H1 (cell line): Measurements from ENCODE around the gene SIK3. TPM values are rescaled to one million over a fixed set of nuclear protein-coding genes. Genes with fewer than 3 reads are reported as not detected.

Experiments
- CTCF ChIA-PET: fragments of 300-600 bp; sonication (Branson Sonifier 250); formaldehyde crosslinking; loops from one replicate; lab custom pipeline; 2021; ENCODE audit not compliant: partially characterized antibody; lab: Charles Lee
- POLR2A ChIA-PET: fragments of 300-600 bp; sonication (Branson Sonifier 250); formaldehyde crosslinking; loops from one replicate; lab custom pipeline; 2021; ENCODE audit warnings: inconsistent platforms; ENCODE audit not compliant: partially characterized antibody; lab: Charles Lee
- DNase-seq, 2 experiments: peaks; one replicate each; pipeline versions ENCODE4 v3.0.0 to v3.0.0-alpha.2; 2010 to 2022; ENCODE audit warnings: low spot score in 2 of 2, low read depth in 1 of 2, mixed read lengths in 1 of 2
- FAIRE-seq: peaks from 2 replicates; lab custom pipeline; 2011; peaks lifted over from hg19 to GRCh38; lab: Jason Lieb, UNC
- H2AFZ ChIP-seq: 2 replicates; pipeline ENCODE4 v1.8.1; 2012; ENCODE audit warnings: low read length, inconsistent platforms
- H2AK5ac ChIP-seq: 2 replicates; pipeline ENCODE4 v1.6.1; 2013; ENCODE audit warnings: low read depth, low read length
- H2BK120ac ChIP-seq: replicated peaks from 2 replicates; pipeline ENCODE3; 2013; ENCODE audit warnings: low read depth, low read length, inconsistent platforms
- H2BK12ac ChIP-seq: 2 replicates; pipeline ENCODE4 v1.6.1; 2013; ENCODE audit warnings: low read depth, low read length
- H2BK15ac ChIP-seq: 2 replicates; pipeline ENCODE4 v1.6.1; 2013; ENCODE audit warnings: low read length
- H2BK20ac ChIP-seq: 2 replicates; pipeline ENCODE4 v1.6.1; 2013; ENCODE audit warnings: low read length
- H2BK5ac ChIP-seq: 2 replicates; pipeline ENCODE4 v1.6.1; 2013; ENCODE audit warnings: low read depth, low read length
- H3K14ac ChIP-seq: 2 replicates; pipeline ENCODE4 v1.6.1; 2013; ENCODE audit warnings: inconsistent platforms; ENCODE audit not compliant: insufficient read length
- H3K18ac ChIP-seq: 2 replicates; pipeline ENCODE4 v1.6.1; 2013; ENCODE audit warnings: low read length; ENCODE audit errors: extremely low read depth
- H3K23ac ChIP-seq: 2 replicates; pipeline ENCODE4 v1.6.1; 2013; ENCODE audit warnings: inconsistent platforms; ENCODE audit not compliant: insufficient read length
- H3K23me2 ChIP-seq: 2 replicates; pipeline ENCODE4 v1.6.1; 2013; ENCODE audit warnings: low read depth, low read length
- H3K27ac ChIP-seq: 2 replicates; pipeline ENCODE4 v1.6.1; 2011; ENCODE audit warnings: low read depth, low read length, inconsistent platforms
- H3K27me3 ChIP-seq, 4 experiments: replicated peaks in 1 of 4; 1 replicate in 1 of 4; 2 replicates in 3 of 4; pipeline versions ENCODE4 v1.6.1 to v1.8.1; 2011 to 2013; ENCODE audit warnings: low read length in 3 of 4, mild to moderate bottlenecking in 3 of 4, inconsistent platforms in 2 of 4, mixed read lengths in 2 of 4, moderate library complexity in 1 of 4; ENCODE audit not compliant: control insufficient read depth in 3 of 4, insufficient read depth in 3 of 4; ENCODE audit errors: extremely low read depth in 1 of 4
- H3K36me3 ChIP-seq, 4 experiments: 2 replicates each; pipeline versions ENCODE4 v1.6.1 to v1.8.1; 2011 to 2013; ENCODE audit warnings: mild to moderate bottlenecking in 4 of 4, low read length in 3 of 4, moderate library complexity in 2 of 4, control low read depth in 1 of 4, inconsistent platforms in 1 of 4; ENCODE audit not compliant: insufficient read depth in 4 of 4, control insufficient read depth in 2 of 4
- H3K4ac ChIP-seq: replicated peaks from 2 replicates; pipeline ENCODE3; 2013; ENCODE audit warnings: low read length, low read depth, mixed read lengths, inconsistent platforms; ENCODE audit not compliant: insufficient read length
- H3K4me1 ChIP-seq, 4 experiments: replicated peaks in 1 of 4; 1 replicate in 1 of 4; 2 replicates in 3 of 4; pipeline versions ENCODE4 v1.6.1 to v1.8.1; 2011 to 2013; ENCODE audit warnings: low read length in 3 of 4, inconsistent platforms in 2 of 4, mixed read lengths in 1 of 4; ENCODE audit not compliant: insufficient read depth in 4 of 4, control insufficient read depth in 3 of 4
- H3K4me2 ChIP-seq, 2 experiments: 2 replicates each; pipeline versions ENCODE4 v1.6.1 to v1.8.1; 2011 to 2013; ENCODE audit warnings: low read depth in 2 of 2, low read length in 2 of 2, control low read depth in 1 of 2, inconsistent platforms in 1 of 2, mild to moderate bottlenecking in 1 of 2; ENCODE audit not compliant: insufficient read depth in 1 of 2
- H3K4me3 ChIP-seq, 4 experiments: fragments of 200-600, 300-600 bp in 1 of 4; sonication (generic), shearing (Covaris generic), sonication (Bioruptor Twin) in 1 of 4; 2 replicates each; pipeline versions ENCODE4 v1.5.1 to v1.8.1; 2011 to 2016; ENCODE audit warnings: low read length in 4 of 4, low read depth in 3 of 4, control low read depth in 2 of 4, inconsistent platforms in 2 of 4, mild to moderate bottlenecking in 2 of 4, mixed read lengths in 1 of 4, moderate library complexity in 1 of 4; ENCODE audit not compliant: insufficient read depth in 2 of 4; ENCODE audit errors: extremely low read depth in 1 of 4
- H3K56ac ChIP-seq: replicated peaks from 2 replicates; pipeline ENCODE3; 2013; ENCODE audit warnings: low read depth, mild to moderate bottlenecking, mixed read lengths, low read length, inconsistent platforms; ENCODE audit not compliant: insufficient read length
- H3K79me1 ChIP-seq: 2 replicates; pipeline ENCODE4 v1.6.1; 2013; ENCODE audit warnings: low read depth, low read length, control low read depth
- H3K79me2 ChIP-seq, 2 experiments: 2 replicates each; pipeline versions ENCODE4 v1.6.1 to v1.8.1; 2012 to 2013; ENCODE audit warnings: low read length in 2 of 2, mild to moderate bottlenecking in 2 of 2, inconsistent platforms in 1 of 2; ENCODE audit not compliant: insufficient read depth in 2 of 2, control insufficient read depth in 1 of 2
- H3K9ac ChIP-seq, 4 experiments: replicated peaks in 1 of 4; 1 replicate in 1 of 4; 2 replicates in 3 of 4; pipeline versions ENCODE4 v1.6.1 to v1.8.1; 2011 to 2013; ENCODE audit warnings: low read depth in 3 of 4, low read length in 3 of 4, control low read depth in 2 of 4, mild to moderate bottlenecking in 2 of 4, moderate library complexity in 2 of 4, inconsistent platforms in 1 of 4; ENCODE audit errors: extremely low read depth in 1 of 4
- H3K9me3 ChIP-seq, 2 experiments: 2 replicates each; pipeline versions ENCODE4 v1.6.1 to v1.8.1; 2012 to 2013; ENCODE audit warnings: mild to moderate bottlenecking in 2 of 2, moderate library complexity in 2 of 2, control low read depth in 1 of 2, inconsistent platforms in 1 of 2, low read depth in 1 of 2, low read length in 1 of 2, mixed read lengths in 1 of 2; ENCODE audit not compliant: insufficient read depth in 2 of 2
- H4K20me1 ChIP-seq, 2 experiments: replicated peaks in 1 of 2; 2 replicates each; pipeline versions ENCODE3 to v1.8.1; 2011 to 2013; ENCODE audit warnings: inconsistent platforms in 2 of 2, low read length in 2 of 2, mild to moderate bottlenecking in 1 of 2; ENCODE audit not compliant: insufficient read depth in 2 of 2, control insufficient read depth in 1 of 2
- H4K5ac ChIP-seq: 2 replicates; pipeline ENCODE4 v1.6.1; 2013; ENCODE audit warnings: low read length, low read depth, mixed read lengths, inconsistent platforms; ENCODE audit not compliant: insufficient read length
- H4K8ac ChIP-seq: 2 replicates; pipeline ENCODE4 v1.8.0; 2013; ENCODE audit warnings: mild to moderate bottlenecking, moderate library complexity, low read length, inconsistent platforms; ENCODE audit not compliant: insufficient read depth; ENCODE audit errors: extremely low read depth
- H4K91ac ChIP-seq: replicated peaks from 2 replicates; pipeline ENCODE3; 2013; ENCODE audit warnings: low read length, mixed read lengths, inconsistent platforms; ENCODE audit not compliant: insufficient read length
- KDM5A ChIP-seq: fragments of 200-600 bp; IDR thresholded peaks from 2 replicates; pipeline ENCODE4 v1.7.1; 2012; ENCODE audit warnings: mild to moderate bottlenecking, low read length, inconsistent platforms, mixed read lengths
- WGBS, 2 experiments: shearing (Covaris generic) in 1 of 2; methylation state at CpG; one replicate each; pipeline versions ENCODE4 v1.1.6 to v1.1.7; 2013 to 2015; ENCODE audit warnings: low lambda C conversion rate in 2 of 2, mixed read lengths in 2 of 2, inconsistent platforms in 1 of 2, low coverage in 1 of 2, missing lambda C conversion rate in 1 of 2; ENCODE audit not compliant: insufficient replicate concordance in 2 of 2, insufficient coverage in 1 of 2, insufficient read length in 1 of 2; ENCODE audit errors: extremely low coverage in 1 of 2, missing lambda C conversion rate in 1 of 2; 5-methylcytosine and 5-hydroxymethylcytosine counted together
- polyA plus RNA-seq, 7 experiments: library from polyadenylated mRNA; depleted of rRNA in 3 of 7; stranded (reverse) in 5 of 7; unstranded in 2 of 7; fragments of >200 nt in 5 of 7; fragments of 200-250 nt in 2 of 7; gene quantifications; 1 replicate in 5 of 7; 2 replicates in 1 of 7; 4 replicates in 1 of 7; pipeline versions ENCODE4 v1.2.1 to v1.2.3, GENCODE V29; 2011 to 2013; ENCODE audit warnings: missing spikeins in 2 of 7, mixed read lengths in 2 of 7
- total RNA-seq: library from RNA; stranded (reverse); fragmentation: NEBNext Ultra II Directional; extraction: Animal tissue kit (Norgen Biotek cat#: 25700); gene quantifications from 2 replicates; pipeline ENCODE4 v1.2.1, GENCODE V29; 2021

SIK3 gene
- total and polyA plus RNA-seq, 2 of the 8 experiments (the other 6 are each of a cell fraction or from before 2014, with no cell fraction given) = 19.9 to 32.1 TPM

GRCh38 chr11:116958246-116958645, 140.0 kb downstream of the SIK3 start:
- no peaks in the 10 kb centered on the region for H3K23me2 ChIP-seq
- FAIRE-seq (no peak), DNase-seq (no peak)
- H2AFZ ChIP-seq = no peak overlapping the region
- H3K14ac ChIP-seq = no peak overlapping the region
- H3K36me3 ChIP-seq = peaks cover 0 to 3% (median 1%) of the 10 kb centered on the region in 4 experiments; a peak in 2 of 8 replicates
- H4K5ac ChIP-seq = no peak overlapping the region
- H3K79me1 ChIP-seq = no peaks in the 10 kb centered on the region
- no peak overlapping the region for H3K4me2 ChIP-seq
- no peak overlapping the region for H4K91ac ChIP-seq
- no peak overlapping the region for H3K23ac ChIP-seq
- H2BK20ac ChIP-seq = no peak overlapping the region
- no peak overlapping the region for H4K8ac ChIP-seq
- H3K56ac ChIP-seq = no peak overlapping the region
- TF ChIP-seq KDM5A = no peak
- H2BK15ac ChIP-seq = no peak overlapping the region
- 84% methylated on average over 3 of the region's 3 CpGs; no CpG with 5 or more reads in 1 of the 2 experiments for WGBS, 2 experiments
- H2BK5ac ChIP-seq = no peak overlapping the region
- no peak overlapping the region for H3K18ac ChIP-seq
- no peaks in the 10 kb centered on the region for H3K9me3 ChIP-seq
- H2BK12ac ChIP-seq = no peak overlapping the region
- no peak overlapping the region for H2AK5ac ChIP-seq
- no peak overlapping the region for H3K27ac ChIP-seq
- peaks cover 0 to 7% (median 3%) of the 10 kb centered on the region in 4 experiments; a peak in 6 of 7 replicates for H3K4me1 ChIP-seq
- ChIA-PET POLR2A (interaction anchor here (1.3 to 1.7 kb wide), 2 partner anchors 15 to 19 kb away, joined by 3 to 4 read pairs; no protein-coding TSS in a partner anchor), CTCF (interaction anchor here (1.2 to 2.4 kb wide), 2 partner anchors 10 to 147 kb away, joined by 3 to 13 read pairs; no protein-coding TSS in a partner anchor)
- no peak overlapping the region for H3K4me3 ChIP-seq
- peaks cover 3 to 4% of the 10 kb centered on the region in 2 experiments for H4K20me1 ChIP-seq
- no peaks in the 10 kb centered on the region for H3K27me3 ChIP-seq
- no peak overlapping the region for H2BK120ac ChIP-seq
- H3K9ac ChIP-seq = no peak overlapping the region
- H3K79me2 ChIP-seq = peaks cover 0 to 39% of the 10 kb centered on the region in 2 experiments; a peak in 2 of 4 replicates
- H3K4ac ChIP-seq = no peak overlapping the region
